Colonic mucosa (tissue), 4 donors: ENCODE data around the gene CLBA1. TPM values are rescaled to one million over a fixed set of nuclear protein-coding genes. Genes with fewer than 3 reads are reported as not detected.

Experiments
- DNase-seq: peaks from one replicate; pipeline ENCODE4 v3.0.0-alpha.2; 2020
- H3K27ac ChIP-seq: fragments of 200-600 bp; one replicate; pipeline ENCODE4 v1.8.0; 2021
- H3K27me3 ChIP-seq: fragments of 200-600 bp; one replicate; pipeline ENCODE4 v1.8.0; 2021
- H3K36me3 ChIP-seq: fragments of 200-600 bp; one replicate; pipeline ENCODE4 v1.8.0; 2021
- H3K4me1 ChIP-seq: fragments of 200-600 bp; one replicate; pipeline ENCODE4 v1.8.0; 2021; ENCODE audit warnings: mild to moderate bottlenecking
- H3K4me3 ChIP-seq: fragments of 200-600 bp; one replicate; pipeline ENCODE4 v1.8.0; 2021
- H3K9ac ChIP-seq, 2 donors: one replicate each; pipeline ENCODE4 v1.7.0; 2013; ENCODE audit warnings: control low read depth in 2 of 2, low read depth in 2 of 2, low read length in 2 of 2
- H3K9me3 ChIP-seq: fragments of 200-600 bp; one replicate; pipeline ENCODE4 v1.8.0; 2021
- intact Hi-C: fragments of 100-400 bp; cut with DNase I; formaldehyde crosslinking; loops from one replicate; pipeline ENCODE4 v1.14.1; 2022
- total RNA-seq, 2 donors: library from RNA; stranded (reverse); fragmentation: NEBNext Ultra II Directional in 1 of 2; extraction: Animal tissue kit (Norgen Biotek cat#: 25700) in 1 of 2; gene quantifications; one replicate each; pipeline ENCODE4 v1.2.1, GENCODE V29; 2021
- TF ChIP-seq, protein P1 (sequence below): fragments of 200-600 bp; IDR thresholded peaks from one replicate; pipeline ENCODE4 v1.8.0; 2022; ENCODE audit warnings: antibody characterized with exemption, mild to moderate bottlenecking
- donor health status: healthy.
- donor health status: DM: no; HTN: no; CAD: no.
- donor health status: DM: no; HTN: no; CAD: no.

CLBA1 gene
- total RNA-seq, 2 donors from 2014 or later = 3.8 TPM

DNA sequence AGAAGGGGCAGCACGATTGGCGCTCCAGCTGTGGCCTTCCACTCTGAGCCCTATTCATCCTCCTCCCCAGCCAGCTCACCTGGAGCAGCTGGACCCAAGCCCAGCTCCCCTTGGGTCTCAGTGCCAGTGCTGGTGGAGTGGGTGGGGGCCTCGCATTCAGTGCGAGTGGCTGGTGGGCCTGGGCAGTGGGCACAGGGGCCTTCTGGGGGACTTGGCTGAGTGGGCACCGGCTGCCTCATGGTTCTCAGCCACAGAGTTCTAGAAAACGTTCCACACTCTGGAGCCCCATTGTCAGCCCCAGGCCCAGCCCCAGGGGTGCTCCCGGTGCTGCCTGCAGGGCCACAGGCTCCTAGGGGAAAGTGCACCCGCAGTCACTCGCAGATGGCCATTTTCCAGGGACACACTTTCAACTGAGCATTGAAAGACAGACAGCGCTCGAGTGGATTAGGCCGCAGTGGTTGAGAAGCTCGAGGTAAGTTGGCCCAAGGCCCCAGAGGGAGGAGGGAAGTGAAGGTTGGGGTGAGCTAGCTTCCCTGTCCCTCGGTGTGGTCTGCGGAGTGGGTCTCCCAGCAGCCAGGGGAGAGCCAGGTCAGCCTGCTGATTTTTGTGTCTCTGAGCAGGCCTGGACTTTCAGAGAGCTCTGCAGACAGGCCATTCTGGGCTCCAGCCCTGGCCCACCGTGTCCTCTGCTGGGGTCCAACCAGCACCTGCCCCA lies 3.8 kb downstream of the CLBA1 start:
- H3K9ac ChIP-seq = no peak overlapping the region
- TF ChIP-seq, protein P1, sequence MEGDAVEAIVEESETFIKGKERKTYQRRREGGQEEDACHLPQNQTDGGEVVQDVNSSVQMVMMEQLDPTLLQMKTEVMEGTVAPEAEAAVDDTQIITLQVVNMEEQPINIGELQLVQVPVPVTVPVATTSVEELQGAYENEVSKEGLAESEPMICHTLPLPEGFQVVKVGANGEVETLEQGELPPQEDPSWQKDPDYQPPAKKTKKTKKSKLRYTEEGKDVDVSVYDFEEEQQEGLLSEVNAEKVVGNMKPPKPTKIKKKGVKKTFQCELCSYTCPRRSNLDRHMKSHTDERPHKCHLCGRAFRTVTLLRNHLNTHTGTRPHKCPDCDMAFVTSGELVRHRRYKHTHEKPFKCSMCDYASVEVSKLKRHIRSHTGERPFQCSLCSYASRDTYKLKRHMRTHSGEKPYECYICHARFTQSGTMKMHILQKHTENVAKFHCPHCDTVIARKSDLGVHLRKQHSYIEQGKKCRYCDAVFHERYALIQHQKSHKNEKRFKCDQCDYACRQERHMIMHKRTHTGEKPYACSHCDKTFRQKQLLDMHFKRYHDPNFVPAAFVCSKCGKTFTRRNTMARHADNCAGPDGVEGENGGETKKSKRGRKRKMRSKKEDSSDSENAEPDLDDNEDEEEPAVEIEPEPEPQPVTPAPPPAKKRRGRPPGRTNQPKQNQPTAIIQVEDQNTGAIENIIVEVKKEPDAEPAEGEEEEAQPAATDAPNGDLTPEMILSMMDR = no peak
- no peaks in the 10 kb centered on the region for H3K27me3 ChIP-seq
- H3K9me3 ChIP-seq = no peaks in the 10 kb centered on the region
- DNase-seq = no peak
- H3K4me1 ChIP-seq = peaks cover 5% of the 10 kb centered on the region
- no peak overlapping the region for H3K27ac ChIP-seq
- no peak overlapping the region for H3K4me3 ChIP-seq
- H3K36me3 ChIP-seq = no peaks in the 10 kb centered on the region
- intact Hi-C loops = no loop called here

DNA sequence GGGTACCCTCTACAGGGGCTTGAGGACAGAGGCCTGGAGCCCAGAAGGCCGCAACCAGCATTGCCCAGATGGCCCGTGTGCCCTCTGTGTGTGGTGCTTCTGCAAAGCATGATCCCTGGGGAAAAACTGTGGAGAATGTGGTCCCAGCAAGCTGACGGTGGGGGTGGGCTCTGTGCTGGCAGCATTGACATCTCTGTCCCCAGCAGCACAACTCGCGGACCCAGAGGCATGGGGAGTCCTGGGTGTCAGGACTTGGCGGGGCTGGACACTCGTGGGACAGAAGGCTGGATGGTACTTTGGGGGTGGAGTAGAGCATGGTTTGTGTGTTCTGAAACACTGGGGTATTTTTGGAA lies 4.3 kb downstream of the CLBA1 start:
- no peak overlapping the region for H3K27ac ChIP-seq
- intact Hi-C loops = no loop called here
- no peaks in the 10 kb centered on the region for H3K9me3 ChIP-seq
- H3K9ac ChIP-seq = no peak overlapping the region
- H3K4me1 ChIP-seq = peaks cover 5% of the 10 kb centered on the region
- H3K4me3 ChIP-seq = no peak overlapping the region
- TF ChIP-seq, protein P1 = no peak
- DNase-seq = no peak
- no peaks in the 10 kb centered on the region for H3K27me3 ChIP-seq
- no peaks in the 10 kb centered on the region for H3K36me3 ChIP-seq

DNA sequence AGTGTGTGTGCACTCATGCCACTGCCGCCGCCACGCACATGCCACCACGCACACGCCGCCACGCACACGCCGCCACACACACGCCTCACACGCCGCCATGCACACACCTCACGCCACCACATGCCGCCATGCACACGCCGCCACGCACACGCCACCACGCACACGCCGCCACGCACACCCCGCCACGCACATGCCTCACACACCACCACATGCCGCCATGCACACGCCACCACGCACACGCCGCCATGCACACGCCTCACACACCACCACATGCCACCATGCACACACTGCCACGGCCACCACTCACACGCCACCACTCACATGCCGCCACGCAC lies 6.3 kb downstream of the CLBA1 start:
- H3K27me3 ChIP-seq = no peaks in the 10 kb centered on the region
- H3K9ac ChIP-seq = no peak overlapping the region
- no peak overlapping the region for H3K27ac ChIP-seq
- intact Hi-C loops = no loop called here
- no peaks in the 10 kb centered on the region for H3K4me1 ChIP-seq
- no peak overlapping the region for H3K4me3 ChIP-seq
- H3K36me3 ChIP-seq = no peaks in the 10 kb centered on the region
- H3K9me3 ChIP-seq = no peaks in the 10 kb centered on the region
- DNase-seq = no peak
- TF ChIP-seq, protein P1 = no peak

DNA sequence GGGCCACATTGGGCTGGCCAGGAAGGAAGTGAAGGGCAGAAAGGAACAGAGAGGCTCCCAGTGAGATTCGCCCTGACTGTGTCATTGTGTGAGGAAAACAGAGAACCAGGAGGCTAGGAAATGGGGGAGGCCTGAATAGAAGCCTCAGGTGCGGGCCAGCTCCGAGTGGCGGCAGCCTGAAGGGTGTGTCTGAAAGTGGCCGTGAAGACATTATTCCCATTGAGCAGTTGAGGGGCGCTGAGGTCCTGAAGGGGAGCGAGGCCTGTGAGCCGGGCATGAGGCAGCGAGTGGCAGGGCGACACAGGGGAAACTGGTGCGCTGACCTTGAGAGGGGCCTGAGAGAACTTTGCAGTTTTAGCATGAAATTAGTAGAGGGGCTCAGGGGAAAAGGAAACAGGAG lies 6.9 kb downstream of the CLBA1 start:
- DNase-seq = no peak
- H3K4me1 ChIP-seq = no peaks in the 10 kb centered on the region
- intact Hi-C loops = no loop called here
- no peak overlapping the region for H3K9ac ChIP-seq
- no peaks in the 10 kb centered on the region for H3K36me3 ChIP-seq
- TF ChIP-seq, protein P1 = no peak
- no peaks in the 10 kb centered on the region for H3K27me3 ChIP-seq
- H3K9me3 ChIP-seq = no peaks in the 10 kb centered on the region
- no peak overlapping the region for H3K4me3 ChIP-seq
- no peak overlapping the region for H3K27ac ChIP-seq

DNA sequence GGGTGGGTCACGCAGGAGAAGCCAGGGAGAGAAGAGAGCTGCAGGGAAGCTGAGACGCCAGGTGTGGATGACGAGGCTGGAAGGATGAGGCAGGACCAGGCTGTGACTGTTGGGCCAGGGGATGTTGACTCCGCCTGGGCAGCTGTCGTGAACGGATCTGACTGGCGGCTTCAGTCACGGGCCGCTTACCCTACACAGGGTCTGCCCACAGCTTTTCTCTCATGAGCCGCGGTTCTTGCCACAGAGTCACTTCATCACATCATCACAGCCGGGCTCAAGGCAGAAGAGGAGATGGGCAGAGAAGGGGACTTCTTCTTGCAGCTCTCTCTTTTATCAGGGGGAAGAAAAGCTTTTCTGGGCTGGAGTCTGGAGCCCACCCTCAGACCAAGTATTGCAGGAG lies 7.7 kb downstream of the CLBA1 start:
- intact Hi-C loops = no loop called here
- Histone ChIP-seq H3K4me1 (no peaks in the 10 kb centered on the region), H3K27ac (no peak overlapping the region), H3K9me3 (no peaks in the 10 kb centered on the region), H3K36me3 (no peaks in the 10 kb centered on the region), H3K9ac (no peak overlapping the region), H3K27me3 (no peaks in the 10 kb centered on the region), H3K4me3 (no peak overlapping the region)
- TF ChIP-seq, protein P1 = no peak
- DNase-seq = no peak
